ENCODE measurements around the gene AARS2. TPM values are rescaled to one million over a fixed set of nuclear protein-coding genes. Genes with fewer than 3 reads are reported as not detected.

The AARS2 gene
- total RNA-seq, 1 donor from 2014 or later = 17.5 TPM

Other genes with a start within 250 kb of the AARS2 start
- gene MRPL14, start 185.9 kb downstream of the AARS2 start, total RNA-seq = 48.1 and 75.4 TPM in 2 replicates
- 33.0 and 36.3 TPM in 2 replicates for gene TMEM63B, start 185.8 kb downstream of the AARS2 start, total RNA-seq
- gene CAPN11, start 154.5 kb downstream of the AARS2 start, total RNA-seq = 0.28 and 2.2 TPM in 2 replicates
- 0.23 TPM in 1 of 2 replicates, not detected in the other for gene MYMX, start 96.4 kb downstream of the AARS2 start, total RNA-seq
- gene SLC29A1, start 89.8 kb downstream of the AARS2 start, total RNA-seq = 41.7 and 64.8 TPM in 2 replicates
- 558 and 784 TPM in 2 replicates for gene HSP90AB1, start 66.2 kb downstream of the AARS2 start, total RNA-seq
- gene SLC35B2, start 55.8 kb downstream of the AARS2 start, total RNA-seq = 43.1 and 52.7 TPM in 2 replicates
- gene NFKBIE, start 47.8 kb downstream of the AARS2 start, total RNA-seq = 13.4 and 41.7 TPM in 2 replicates
- not detected in 2 replicates for gene TMEM151B, start 42.9 kb downstream of the AARS2 start, total RNA-seq
- gene SPATS1, start 29.3 kb upstream of the AARS2 start, total RNA-seq = not detected in 2 replicates
- 26.2 and 31.1 TPM in 2 replicates for gene CDC5L, start 74.4 kb upstream of the AARS2 start, total RNA-seq